ELR (cell line): ENCODE data around the gene KRT24.

ENCODE experiments used
- DNase-seq: peaks from one replicate; pipeline ENCODE4 v3.0.0-alpha.2; 2015; ENCODE audit warnings: low read depth

The KRT24 gene

DNA sequence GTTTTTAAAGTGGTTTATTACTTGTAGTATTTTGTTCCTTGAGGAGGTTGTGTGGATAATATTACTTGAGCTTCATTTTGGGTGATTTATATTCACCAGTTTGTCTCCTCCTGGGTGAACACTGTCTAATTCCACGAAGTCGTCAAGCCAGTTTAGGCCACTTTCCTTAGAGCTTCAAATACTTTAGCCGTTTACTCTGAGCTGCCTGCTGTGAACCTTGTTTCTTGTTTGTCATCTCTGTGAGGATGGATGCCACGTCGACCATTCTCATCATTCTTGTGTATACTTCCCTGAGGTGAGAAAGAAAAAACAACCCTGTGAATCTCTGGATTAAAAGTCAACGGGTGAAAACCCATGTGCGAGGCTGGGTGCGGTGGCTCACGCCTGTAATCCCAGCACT is 9.0 kb downstream of the KRT24 start:
- no peak for DNase-seq

- no peak for DNase-seq
These were observed 16.4 kb downstream of the KRT24 start for GRCh38 chr17:40687106-40687505.

DNA sequence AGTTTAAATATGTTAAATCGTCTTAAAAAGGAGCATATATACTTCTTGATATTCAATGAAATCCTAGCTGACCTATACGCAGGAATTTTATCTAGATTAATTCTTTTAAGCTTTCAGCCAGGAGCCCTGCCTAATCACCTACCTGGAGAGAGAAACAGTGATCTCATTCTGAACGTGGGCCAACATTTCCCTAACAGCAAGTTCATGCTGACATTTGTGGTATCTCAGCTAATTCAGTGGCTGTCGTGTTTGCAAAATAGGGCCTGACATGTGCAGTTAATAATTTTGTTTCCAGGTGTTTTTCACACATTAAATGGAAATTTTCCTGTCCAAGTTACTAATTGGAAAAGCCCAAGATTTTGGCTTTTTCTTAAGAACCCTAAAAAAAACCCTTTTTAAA is 17.4 kb downstream of the KRT24 start:
- no peak for DNase-seq

DNA sequence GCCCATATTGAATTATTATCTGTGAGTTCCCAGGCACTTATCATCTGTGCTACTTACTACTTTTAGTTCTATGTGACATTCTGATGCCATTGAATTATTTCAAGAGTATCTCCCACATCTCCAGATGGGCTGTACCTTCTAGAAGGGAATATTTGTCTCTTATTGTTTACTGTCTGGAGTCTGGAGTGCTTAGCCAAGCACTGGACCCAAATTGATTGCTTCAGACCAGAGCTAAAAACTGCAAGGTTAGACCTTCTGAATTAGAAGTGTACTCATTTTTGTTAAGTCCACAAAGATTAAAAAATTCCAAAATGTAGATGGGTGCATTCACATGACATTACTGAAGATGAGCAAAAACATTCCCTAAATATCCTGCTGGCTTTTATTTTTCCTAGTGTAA is 22.6 kb downstream of the KRT24 start:
- no peak for DNase-seq

GRCh38 chr17:40679523-40679907 is 24.0 kb downstream of the KRT24 start:
- DNase-seq = no peak

DNA sequence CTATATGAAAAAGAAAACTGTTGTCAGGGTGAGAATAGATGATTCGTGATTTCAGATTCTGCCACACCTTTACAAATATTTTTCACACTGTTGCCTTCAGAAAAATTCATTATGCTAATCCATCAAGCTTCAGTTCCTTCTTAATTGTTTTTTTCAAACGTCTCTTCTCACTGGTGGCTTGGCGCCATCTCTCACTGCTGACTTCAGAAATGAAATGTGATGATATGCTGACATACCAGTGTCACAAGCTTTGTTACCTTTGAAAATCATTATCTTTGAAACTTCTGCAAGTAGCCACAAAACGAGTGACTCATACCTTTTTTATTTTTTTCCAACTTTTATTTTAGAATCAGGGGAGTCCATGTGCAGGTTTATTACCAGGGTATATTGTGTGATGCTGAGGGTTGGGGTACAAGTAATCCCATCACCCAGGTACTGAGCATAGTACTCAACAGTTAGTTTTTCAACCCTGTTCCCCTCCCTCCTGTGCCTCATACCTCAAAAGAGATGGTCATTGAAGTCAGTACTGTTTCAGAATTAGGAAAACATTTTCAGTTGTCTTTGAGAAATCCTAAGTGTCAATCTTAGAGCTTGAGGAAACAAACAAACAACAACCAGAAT is 24.5 kb downstream of the KRT24 start:
- DNase-seq = no peak

GRCh38 chr17:40675905-40676304 is 27.6 kb downstream of the KRT24 start:
- DNase-seq = no peak

- no peak for DNase-seq
These were observed 30.9 kb downstream of the KRT24 start for GRCh38 chr17:40672654-40673053.

- DNase-seq = no peak
These were observed 32.3 kb downstream of the KRT24 start for GRCh38 chr17:40671282-40671681.

GRCh38 chr17:40666331-40666730 is 37.2 kb downstream of the KRT24 start:
- no peak for DNase-seq

DNA sequence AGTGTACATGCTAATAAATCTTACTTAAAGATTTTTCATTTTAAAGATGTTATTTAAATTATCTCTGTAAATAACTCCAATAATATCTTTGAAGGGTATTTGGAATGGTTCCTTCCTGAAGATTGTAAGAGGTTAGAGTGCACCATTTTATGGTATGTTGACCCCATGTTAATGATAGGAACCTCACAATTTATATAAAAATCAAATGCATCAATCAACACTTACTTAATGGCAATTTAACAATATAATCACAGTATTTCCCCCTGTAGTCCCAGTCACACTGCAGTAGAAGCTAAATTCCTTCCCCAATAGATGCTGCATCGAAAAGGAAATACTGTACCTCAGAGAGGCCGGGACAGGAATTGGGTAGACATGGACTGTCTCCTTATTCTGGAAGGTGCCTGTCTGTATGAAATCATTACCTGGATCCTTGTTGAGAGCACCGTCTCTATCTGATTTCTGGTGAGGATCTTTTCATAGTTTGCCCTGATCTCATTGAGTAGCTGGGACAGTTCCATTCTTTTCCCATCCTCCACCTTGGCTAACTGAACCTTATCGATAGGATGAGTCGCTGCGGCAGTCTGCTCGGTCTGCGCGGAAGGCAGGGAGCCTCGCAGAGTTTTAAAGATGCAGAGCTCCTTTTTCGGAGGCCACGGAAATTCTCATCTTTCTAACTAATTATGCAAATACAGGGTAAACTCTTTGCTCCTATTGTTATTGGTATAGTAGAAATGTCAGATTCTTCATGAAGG is 38.8 kb downstream of the KRT24 start, which contains the start of gene KRT222:
Gene KRT222, minus strand, starts transcription at position 596 of the 752 bp plus-strand sequence. Its CDS starts 78 bp downstream, at position 518.
- peak; percentile 21 for DNase-seq

GRCh38 chr17:40663252-40663651 is 40.3 kb downstream of the KRT24 start:
- no peak for DNase-seq

GRCh38 chr17:40659911-40660310 is 43.6 kb downstream of the KRT24 start:
- no peak for DNase-seq

- no peak for DNase-seq
These were observed 45.2 kb downstream of the KRT24 start for GRCh38 chr17:40658396-40658795.

GRCh38 chr17:40651939-40652338 is 51.6 kb downstream of the KRT24 start:
- DNase-seq = no peak

DNA sequence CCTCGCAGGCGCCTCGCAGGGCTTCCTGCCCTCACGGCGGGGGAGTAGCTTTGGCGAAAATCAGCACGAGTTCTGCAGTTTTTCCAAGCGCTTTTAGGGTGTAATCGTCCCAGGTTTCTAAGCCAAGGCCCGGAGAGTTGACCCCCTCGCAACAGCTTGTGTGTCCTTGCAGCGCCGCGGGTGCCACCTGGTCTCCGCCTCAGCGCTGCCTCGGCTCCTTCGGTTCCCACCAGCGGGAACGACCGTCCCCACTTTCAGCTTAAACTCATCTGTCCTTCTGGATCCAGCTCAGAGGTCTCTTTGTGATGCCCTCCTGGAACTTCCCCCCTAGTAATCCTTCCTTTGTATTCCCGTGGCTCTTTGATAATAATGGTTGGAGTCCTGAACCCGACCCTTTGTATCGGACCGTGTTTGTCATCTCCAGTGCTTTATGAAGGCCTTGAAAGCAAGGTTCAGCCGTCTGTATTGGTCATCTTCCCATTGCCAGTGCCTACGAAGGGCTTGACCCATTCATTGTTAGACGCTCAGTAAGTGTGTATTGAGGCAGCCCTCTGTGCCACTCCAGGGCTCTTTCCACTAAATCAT is 55.1 kb downstream of the KRT24 start:
- DNase-seq = peak; percentile 29
